Measurements from ENCODE around the gene ENHO.

Gene ENHO

GRCh38 chr9:34522971-34523797, at the start of gene ENHO:
Gene ENHO, minus strand, starts transcription at chr9:34522990. Its CDS starts 1,295 bp downstream, at chr9:34521695.
- Histone ChIP-seq H3K4me3 (ENCODE audit: low read depth, low read length) (peak within 1 kb of the TSS; percentile 73), H3K9ac (ENCODE audit: low read length) (peak within 1 kb of the TSS; percentile 46), H3K9me3 (ENCODE audit: control insufficient read depth, insufficient read depth, low read depth, low read length) (no peaks in the 10 kb centered on the region), H3K27me3 (ENCODE audit: control insufficient read depth, insufficient read depth, low read length) (peaks cover 47% of the 10 kb centered on the region), H3K27ac (ENCODE audit: low read depth, low read length) (no peak within 1 kb of the TSS), H3K36me3 (ENCODE audit: control insufficient read depth, insufficient read depth, low read length) (no peaks in the 10 kb centered on the region), H3K4me1 (ENCODE audit: control insufficient read depth, insufficient read depth, low read length) (peaks cover 21% of the 10 kb centered on the region)

DNA sequence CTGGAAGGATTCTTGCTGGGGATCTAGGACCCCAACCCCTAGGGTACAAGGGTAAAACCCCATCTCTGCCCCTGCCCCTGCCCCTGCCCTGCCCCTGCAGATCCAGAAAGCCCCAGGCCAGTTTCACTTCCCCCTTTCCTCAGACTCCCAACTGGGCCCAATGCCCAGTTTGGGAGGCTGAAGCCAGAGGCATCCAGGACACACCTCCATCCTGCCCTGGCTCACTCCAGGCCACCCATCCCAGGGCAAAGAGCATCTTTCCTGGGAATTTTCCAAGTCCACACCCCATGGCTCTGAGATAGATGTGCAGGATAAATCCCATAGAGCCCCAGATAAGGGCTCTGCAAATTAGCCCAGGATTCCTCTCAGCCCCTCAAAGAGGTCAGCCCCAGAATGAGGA, 49.3 kb upstream of the ENHO start:
- H3K9ac ChIP-seq (ENCODE audit: low read length): no peak overlapping the region
- H3K4me3 ChIP-seq (ENCODE audit: low read depth, low read length): no peak overlapping the region
- peaks cover 16% of the 10 kb centered on the region for H3K27me3 ChIP-seq (ENCODE audit: control insufficient read depth, insufficient read depth, low read length)
- no peaks in the 10 kb centered on the region for H3K36me3 ChIP-seq (ENCODE audit: control insufficient read depth, insufficient read depth, low read length)
- no peaks in the 10 kb centered on the region for H3K9me3 ChIP-seq (ENCODE audit: control insufficient read depth, insufficient read depth, low read depth, low read length)
- no peak overlapping the region for H3K27ac ChIP-seq (ENCODE audit: low read depth, low read length)
- peaks cover 54% of the 10 kb centered on the region for H3K4me1 ChIP-seq (ENCODE audit: control insufficient read depth, insufficient read depth, low read length)

GRCh38 chr9:34571481-34571810, 48.7 kb upstream of the ENHO start:
- Histone ChIP-seq H3K27me3 (ENCODE audit: control insufficient read depth, insufficient read depth, low read length) (peaks cover 10% of the 10 kb centered on the region), H3K4me3 (ENCODE audit: low read depth, low read length) (no peak overlapping the region), H3K27ac (ENCODE audit: low read depth, low read length) (no peak overlapping the region), H3K36me3 (ENCODE audit: control insufficient read depth, insufficient read depth, low read length) (no peaks in the 10 kb centered on the region), H3K4me1 (ENCODE audit: control insufficient read depth, insufficient read depth, low read length) (peaks cover 52% of the 10 kb centered on the region), H3K9ac (ENCODE audit: low read length) (no peak overlapping the region), H3K9me3 (ENCODE audit: control insufficient read depth, insufficient read depth, low read depth, low read length) (no peaks in the 10 kb centered on the region)

GRCh38 chr9:34570809-34571480, 48.2 kb upstream of the ENHO start:
- Histone ChIP-seq H3K27ac (ENCODE audit: low read depth, low read length) (no peak overlapping the region), H3K4me3 (ENCODE audit: low read depth, low read length) (no peak overlapping the region), H3K9ac (ENCODE audit: low read length) (no peak overlapping the region), H3K27me3 (ENCODE audit: control insufficient read depth, insufficient read depth, low read length) (peaks cover 6% of the 10 kb centered on the region; the same call in 1 of the 2 replicates), H3K4me1 (ENCODE audit: control insufficient read depth, insufficient read depth, low read length) (peaks cover 52% of the 10 kb centered on the region), H3K36me3 (ENCODE audit: control insufficient read depth, insufficient read depth, low read length) (no peaks in the 10 kb centered on the region), H3K9me3 (ENCODE audit: control insufficient read depth, insufficient read depth, low read depth, low read length) (no peaks in the 10 kb centered on the region)

DNA sequence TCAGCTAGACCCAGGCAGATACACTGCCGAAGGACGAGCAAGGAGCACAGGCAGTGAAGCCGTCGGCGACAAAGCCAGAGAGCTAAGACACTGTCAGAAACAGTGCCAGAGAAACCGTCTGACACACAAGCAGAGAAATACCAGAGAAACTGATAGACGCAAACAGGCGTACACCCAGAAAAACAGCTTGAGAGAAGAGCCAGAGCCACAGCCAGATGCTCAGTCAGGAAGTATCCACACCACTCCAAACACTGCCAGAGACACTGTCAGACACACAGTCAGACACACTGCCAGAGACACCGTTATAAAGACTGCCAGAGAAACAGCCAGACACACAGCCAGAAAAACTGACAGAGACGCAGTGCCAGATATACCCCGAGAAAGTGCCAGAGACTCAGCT, 47.6 kb upstream of the ENHO start:
- no peak overlapping the region for H3K4me3 ChIP-seq (ENCODE audit: low read depth, low read length)
- no peak overlapping the region for H3K27ac ChIP-seq (ENCODE audit: low read depth, low read length)
- H3K4me1 ChIP-seq (ENCODE audit: control insufficient read depth, insufficient read depth, low read length): peaks cover 53% of the 10 kb centered on the region
- no peaks in the 10 kb centered on the region for H3K36me3 ChIP-seq (ENCODE audit: control insufficient read depth, insufficient read depth, low read length)
- no peak overlapping the region for H3K9ac ChIP-seq (ENCODE audit: low read length)
- H3K9me3 ChIP-seq (ENCODE audit: control insufficient read depth, insufficient read depth, low read depth, low read length): no peaks in the 10 kb centered on the region
- peaks cover 3% of the 10 kb centered on the region; the same call in 1 of the 2 replicates for H3K27me3 ChIP-seq (ENCODE audit: control insufficient read depth, insufficient read depth, low read length)

- Histone ChIP-seq H3K27ac (ENCODE audit: low read depth, low read length) (no peak overlapping the region), H3K9me3 (ENCODE audit: control insufficient read depth, insufficient read depth, low read depth, low read length) (no peaks in the 10 kb centered on the region), H3K4me1 (ENCODE audit: control insufficient read depth, insufficient read depth, low read length) (peaks cover 50% of the 10 kb centered on the region), H3K9ac (ENCODE audit: low read length) (no peak overlapping the region), H3K27me3 (ENCODE audit: control insufficient read depth, insufficient read depth, low read length) (peaks cover 5% of the 10 kb centered on the region; the same call in 1 of the 2 replicates), H3K36me3 (ENCODE audit: control insufficient read depth, insufficient read depth, low read length) (no peaks in the 10 kb centered on the region), H3K4me3 (ENCODE audit: low read depth, low read length) (no peak overlapping the region)
Observed at GRCh38 chr9:34568774-34569173, 46.0 kb upstream of the ENHO start.

- H3K36me3 ChIP-seq (ENCODE audit: control insufficient read depth, insufficient read depth, low read length): no peaks in the 10 kb centered on the region
- H3K27ac ChIP-seq (ENCODE audit: low read depth, low read length): no peak overlapping the region
- H3K4me3 ChIP-seq (ENCODE audit: low read depth, low read length): no peak overlapping the region
- H3K27me3 ChIP-seq (ENCODE audit: control insufficient read depth, insufficient read depth, low read length): peaks cover 10% of the 10 kb centered on the region; the same call in 1 of the 2 replicates
- no peak overlapping the region for H3K9ac ChIP-seq (ENCODE audit: low read length)
- no peaks in the 10 kb centered on the region for H3K9me3 ChIP-seq (ENCODE audit: control insufficient read depth, insufficient read depth, low read depth, low read length)
- H3K4me1 ChIP-seq (ENCODE audit: control insufficient read depth, insufficient read depth, low read length): peaks cover 47% of the 10 kb centered on the region
Observed at GRCh38 chr9:34568133-34568532, 45.3 kb upstream of the ENHO start.

GRCh38 chr9:34566972-34567371, 44.2 kb upstream of the ENHO start:
- Histone ChIP-seq H3K9ac (ENCODE audit: low read length) (no peak overlapping the region), H3K27ac (ENCODE audit: low read depth, low read length) (no peak overlapping the region), H3K27me3 (ENCODE audit: control insufficient read depth, insufficient read depth, low read length) (peaks cover 10% of the 10 kb centered on the region; the same call in 1 of the 2 replicates), H3K36me3 (ENCODE audit: control insufficient read depth, insufficient read depth, low read length) (no peaks in the 10 kb centered on the region), H3K4me3 (ENCODE audit: low read depth, low read length) (no peak overlapping the region), H3K4me1 (ENCODE audit: control insufficient read depth, insufficient read depth, low read length) (peaks cover 47% of the 10 kb centered on the region), H3K9me3 (ENCODE audit: control insufficient read depth, insufficient read depth, low read depth, low read length) (no peaks in the 10 kb centered on the region)

- H3K4me3 ChIP-seq (ENCODE audit: low read depth, low read length): no peak overlapping the region
- peaks cover 46% of the 10 kb centered on the region for H3K4me1 ChIP-seq (ENCODE audit: control insufficient read depth, insufficient read depth, low read length)
- H3K9me3 ChIP-seq (ENCODE audit: control insufficient read depth, insufficient read depth, low read depth, low read length): no peaks in the 10 kb centered on the region
- peaks cover 10% of the 10 kb centered on the region; the same call in 1 of the 2 replicates for H3K27me3 ChIP-seq (ENCODE audit: control insufficient read depth, insufficient read depth, low read length)
- H3K36me3 ChIP-seq (ENCODE audit: control insufficient read depth, insufficient read depth, low read length): no peaks in the 10 kb centered on the region
- no peak overlapping the region for H3K27ac ChIP-seq (ENCODE audit: low read depth, low read length)
- H3K9ac ChIP-seq (ENCODE audit: low read length): no peak overlapping the region
Observed at GRCh38 chr9:34566322-34566721, 43.5 kb upstream of the ENHO start.

DNA sequence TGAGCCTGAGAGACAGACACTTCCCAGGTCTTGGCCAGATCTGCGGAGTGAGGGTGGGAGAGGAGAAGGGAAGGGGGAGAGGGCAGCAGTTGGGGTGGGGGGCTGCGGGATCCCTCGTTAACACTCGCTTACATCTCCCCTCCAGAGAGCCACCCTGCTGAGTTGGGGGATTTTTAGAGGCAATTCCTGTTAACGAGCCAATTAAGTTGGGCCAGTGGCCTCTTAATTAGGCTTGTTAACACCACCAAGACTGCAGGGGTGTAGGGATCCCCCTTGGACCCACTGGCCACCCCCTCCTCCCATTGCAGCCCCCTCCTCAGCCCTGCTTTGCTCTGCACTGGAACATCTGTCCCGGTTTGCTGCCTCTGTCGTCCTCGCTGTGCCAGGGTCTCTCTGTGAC, 43.1 kb upstream of the ENHO start:
- H3K4me1 ChIP-seq (ENCODE audit: control insufficient read depth, insufficient read depth, low read length): peaks cover 42% of the 10 kb centered on the region
- H3K9ac ChIP-seq (ENCODE audit: low read length): no peak overlapping the region
- peaks cover 10% of the 10 kb centered on the region; the same call in 1 of the 2 replicates for H3K27me3 ChIP-seq (ENCODE audit: control insufficient read depth, insufficient read depth, low read length)
- no peaks in the 10 kb centered on the region for H3K36me3 ChIP-seq (ENCODE audit: control insufficient read depth, insufficient read depth, low read length)
- no peak overlapping the region for H3K4me3 ChIP-seq (ENCODE audit: low read depth, low read length)
- no peak overlapping the region for H3K27ac ChIP-seq (ENCODE audit: low read depth, low read length)
- no peaks in the 10 kb centered on the region for H3K9me3 ChIP-seq (ENCODE audit: control insufficient read depth, insufficient read depth, low read depth, low read length)

GRCh38 chr9:34564617-34565016, 41.8 kb upstream of the ENHO start:
- Histone ChIP-seq H3K4me3 (ENCODE audit: low read depth, low read length) (no peak overlapping the region), H3K27me3 (ENCODE audit: control insufficient read depth, insufficient read depth, low read length) (peaks cover 10% of the 10 kb centered on the region; the same call in 1 of the 2 replicates), H3K4me1 (ENCODE audit: control insufficient read depth, insufficient read depth, low read length) (peaks cover 37% of the 10 kb centered on the region), H3K27ac (ENCODE audit: low read depth, low read length) (no peak overlapping the region), H3K36me3 (ENCODE audit: control insufficient read depth, insufficient read depth, low read length) (no peaks in the 10 kb centered on the region), H3K9ac (ENCODE audit: low read length) (no peak overlapping the region), H3K9me3 (ENCODE audit: control insufficient read depth, insufficient read depth, low read depth, low read length) (no peaks in the 10 kb centered on the region)
